Astrocyte of the hippocampus (primary cell): ENCODE data around the gene OPA1.

Experiments
- DNase-seq: peaks from one replicate; pipeline ENCODE4 v3.0.0; 2011; ENCODE audit warnings: low read depth, low spot score

Gene OPA1, protein sequence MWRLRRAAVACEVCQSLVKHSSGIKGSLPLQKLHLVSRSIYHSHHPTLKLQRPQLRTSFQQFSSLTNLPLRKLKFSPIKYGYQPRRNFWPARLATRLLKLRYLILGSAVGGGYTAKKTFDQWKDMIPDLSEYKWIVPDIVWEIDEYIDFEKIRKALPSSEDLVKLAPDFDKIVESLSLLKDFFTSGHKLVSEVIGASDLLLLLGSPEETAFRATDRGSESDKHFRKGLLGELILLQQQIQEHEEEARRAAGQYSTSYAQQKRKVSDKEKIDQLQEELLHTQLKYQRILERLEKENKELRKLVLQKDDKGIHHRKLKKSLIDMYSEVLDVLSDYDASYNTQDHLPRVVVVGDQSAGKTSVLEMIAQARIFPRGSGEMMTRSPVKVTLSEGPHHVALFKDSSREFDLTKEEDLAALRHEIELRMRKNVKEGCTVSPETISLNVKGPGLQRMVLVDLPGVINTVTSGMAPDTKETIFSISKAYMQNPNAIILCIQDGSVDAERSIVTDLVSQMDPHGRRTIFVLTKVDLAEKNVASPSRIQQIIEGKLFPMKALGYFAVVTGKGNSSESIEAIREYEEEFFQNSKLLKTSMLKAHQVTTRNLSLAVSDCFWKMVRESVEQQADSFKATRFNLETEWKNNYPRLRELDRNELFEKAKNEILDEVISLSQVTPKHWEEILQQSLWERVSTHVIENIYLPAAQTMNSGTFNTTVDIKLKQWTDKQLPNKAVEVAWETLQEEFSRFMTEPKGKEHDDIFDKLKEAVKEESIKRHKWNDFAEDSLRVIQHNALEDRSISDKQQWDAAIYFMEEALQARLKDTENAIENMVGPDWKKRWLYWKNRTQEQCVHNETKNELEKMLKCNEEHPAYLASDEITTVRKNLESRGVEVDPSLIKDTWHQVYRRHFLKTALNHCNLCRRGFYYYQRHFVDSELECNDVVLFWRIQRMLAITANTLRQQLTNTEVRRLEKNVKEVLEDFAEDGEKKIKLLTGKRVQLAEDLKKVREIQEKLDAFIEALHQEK

DNA sequence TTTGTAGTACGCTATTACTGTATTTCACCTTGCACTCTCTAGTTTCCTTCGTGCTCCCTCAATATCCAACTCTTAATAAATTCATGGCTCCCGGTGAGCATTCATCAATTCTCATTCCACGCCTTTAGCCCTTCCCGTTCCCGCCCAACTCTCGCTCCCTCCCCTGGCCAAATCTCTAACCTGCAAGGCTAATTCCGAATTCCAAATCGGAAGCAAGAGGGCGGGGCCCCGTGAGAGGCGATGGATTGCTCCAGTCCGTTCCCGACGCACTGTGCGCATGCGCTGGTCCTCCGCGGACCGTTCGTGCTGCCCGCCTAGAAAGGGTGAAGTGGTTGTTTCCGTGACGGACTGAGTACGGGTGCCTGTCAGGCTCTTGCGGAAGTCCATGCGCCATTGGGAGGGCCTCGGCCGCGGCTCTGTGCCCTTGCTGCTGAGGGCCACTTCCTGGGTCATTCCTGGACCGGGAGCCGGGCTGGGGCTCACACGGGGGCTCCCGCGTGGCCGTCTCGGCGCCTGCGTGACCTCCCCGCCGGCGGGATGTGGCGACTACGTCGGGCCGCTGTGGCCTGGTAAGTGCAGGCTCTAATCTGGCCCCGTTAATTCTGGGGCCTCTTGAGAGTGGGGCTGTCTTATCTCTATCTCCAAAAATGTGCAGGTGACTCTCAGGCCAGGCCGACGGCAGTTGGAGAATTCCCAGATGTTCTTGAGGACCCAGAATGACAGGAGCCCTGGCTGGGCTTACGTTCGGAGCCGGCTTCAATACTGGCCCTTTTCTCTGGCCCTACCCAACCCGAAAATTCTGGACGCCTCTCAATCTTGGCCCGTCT lies at the start of gene OPA1:
TSS of gene OPA1 (plus strand) at position 368 of the 827 bp plus-strand sequence. CDS start at position 538, 170 bp downstream.
- peak; percentile 99 for DNase-seq

DNA sequence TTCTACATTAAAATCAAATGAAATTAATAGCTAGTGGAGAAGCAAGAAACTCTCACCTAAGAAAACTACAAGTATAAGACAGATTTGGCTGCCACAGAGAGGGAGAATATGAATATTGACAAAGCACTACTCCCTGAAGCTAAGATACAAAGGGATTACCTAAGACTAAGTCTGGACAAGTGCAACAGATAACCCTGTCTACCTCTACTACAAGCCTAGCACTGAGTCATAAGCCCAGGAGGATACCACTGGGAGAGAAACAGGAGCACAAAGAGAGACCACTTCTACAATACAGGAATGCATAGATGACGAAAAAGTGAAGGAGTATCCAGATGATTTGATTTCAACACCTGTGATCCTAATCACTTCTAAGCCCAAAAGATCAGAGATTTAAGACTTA lies 48.7 kb upstream of the OPA1 start:
- DNase-seq, result no peak

DNA sequence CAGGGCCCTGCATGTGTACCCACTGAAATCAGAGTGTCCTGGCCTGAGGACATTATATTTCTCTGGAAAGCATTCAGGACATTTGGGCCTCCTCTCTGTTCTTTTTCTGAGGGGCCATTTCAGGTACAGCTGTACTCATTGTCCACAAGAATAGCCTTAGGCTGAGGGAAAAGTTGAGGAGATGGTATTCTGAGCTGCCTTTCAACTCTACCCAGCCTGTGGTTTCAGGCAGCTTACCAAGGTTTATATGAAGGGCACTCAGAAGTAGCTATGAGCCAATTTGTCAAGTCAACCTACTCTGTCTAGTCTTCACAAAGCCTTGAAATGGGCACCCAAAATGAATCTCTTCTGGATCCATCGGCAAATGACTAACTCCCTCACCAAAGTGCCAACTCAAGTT lies 47.7 kb upstream of the OPA1 start:
- peak; percentile 24 for DNase-seq

DNA sequence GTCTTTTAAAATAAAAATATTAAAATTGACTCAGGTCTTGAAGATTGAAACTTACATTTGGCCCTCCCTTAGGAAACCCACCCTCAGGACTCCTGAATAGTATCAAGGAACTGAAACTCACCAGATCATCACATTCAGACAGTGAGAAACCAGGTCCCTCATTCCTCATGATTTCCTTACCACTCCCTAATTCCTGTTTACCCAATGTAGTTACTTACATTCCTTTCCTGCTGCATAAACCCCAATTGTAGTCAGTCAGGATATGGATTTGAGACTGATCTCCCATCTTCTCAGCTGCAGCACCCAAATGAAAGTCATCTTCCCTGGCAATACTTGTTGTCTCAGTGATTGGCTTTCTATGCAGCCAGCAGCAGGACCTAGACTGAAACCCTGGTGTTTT lies 46.9 kb upstream of the OPA1 start:
- no peak for DNase-seq

DNA sequence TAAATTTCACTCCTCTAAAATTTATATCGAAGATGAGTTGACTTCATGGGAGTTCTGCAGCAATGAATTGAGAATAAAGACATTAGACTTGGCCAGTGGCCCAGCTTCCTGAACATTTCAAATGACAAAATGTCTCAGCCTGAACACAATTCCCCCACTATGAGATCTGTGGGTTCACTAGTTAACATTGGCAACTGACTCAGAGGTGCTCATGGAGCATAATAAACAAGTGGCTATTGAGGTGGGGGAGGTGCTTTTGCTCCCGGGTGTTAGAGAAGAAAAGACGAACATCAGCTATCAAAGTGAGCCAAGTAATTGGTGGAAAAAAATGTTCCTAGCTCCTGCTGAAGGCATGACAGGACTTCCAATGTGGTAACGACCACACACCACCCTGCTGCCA lies 44.6 kb upstream of the OPA1 start:
- peak; percentile 75 for DNase-seq

DNA sequence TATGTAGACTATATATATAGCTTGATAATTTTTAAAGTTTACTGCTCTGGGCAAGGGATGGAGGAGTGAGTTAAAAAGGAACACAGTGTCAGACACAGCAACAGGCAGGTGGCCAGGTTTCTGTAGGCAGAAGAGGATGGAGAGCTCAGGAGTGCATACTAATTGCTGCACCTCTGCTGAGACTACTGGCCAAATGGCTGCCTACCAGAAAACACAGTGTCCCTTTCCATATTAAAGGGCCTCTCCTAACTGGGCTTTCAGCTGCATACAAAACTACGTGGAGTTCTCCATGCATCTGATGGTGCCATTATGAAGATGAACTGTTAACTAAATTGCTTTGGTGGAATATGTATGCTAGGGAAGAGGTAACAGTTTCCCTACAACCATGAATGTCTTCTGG lies 40.1 kb upstream of the OPA1 start:
- DNase-seq, result no peak

DNA sequence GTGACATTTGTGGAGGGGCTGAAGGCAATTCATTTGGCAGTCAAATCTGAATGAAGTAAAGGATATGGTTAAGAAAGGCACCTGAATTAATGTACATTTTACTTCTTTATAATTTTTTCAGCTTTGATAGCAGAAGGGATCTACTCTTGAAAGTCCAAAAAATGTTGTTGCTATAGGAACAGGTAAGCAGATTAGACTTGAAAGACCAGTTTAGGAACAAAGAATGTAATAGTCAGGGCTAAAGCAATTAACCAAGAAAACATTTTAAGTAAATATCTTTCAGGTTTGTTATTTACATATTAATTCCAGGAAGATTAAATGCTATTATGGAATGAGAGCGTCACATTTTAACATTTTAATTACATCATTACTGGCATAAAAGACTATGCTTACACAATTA lies 39.4 kb upstream of the OPA1 start:
- no peak for DNase-seq

DNA sequence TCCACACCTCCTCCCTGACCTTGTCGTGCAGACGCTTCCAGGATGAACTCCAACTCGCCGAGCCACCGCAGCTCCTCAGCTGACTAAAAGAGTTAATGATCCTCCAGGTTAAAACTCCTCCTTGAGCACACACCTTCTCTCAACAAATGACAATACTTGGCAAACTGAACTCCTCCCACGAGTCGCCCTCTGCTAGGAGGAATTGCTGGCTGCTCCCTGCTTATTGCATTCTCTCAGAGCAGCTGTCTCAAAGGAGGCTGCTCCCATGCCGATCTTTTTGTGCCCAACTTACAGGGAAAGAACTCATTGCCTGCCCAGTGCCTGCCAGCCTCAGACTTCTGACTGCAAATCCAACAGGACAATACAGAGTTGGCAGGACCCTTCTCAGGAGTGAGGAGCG lies 38.2 kb upstream of the OPA1 start, which contains the start of gene ATP13A4:
TSS of gene ATP13A4 (minus strand) at position 85 of the 400 bp plus-strand sequence. CDS start 96 bp downstream, outside the sequence.
- no peak for DNase-seq

DNA sequence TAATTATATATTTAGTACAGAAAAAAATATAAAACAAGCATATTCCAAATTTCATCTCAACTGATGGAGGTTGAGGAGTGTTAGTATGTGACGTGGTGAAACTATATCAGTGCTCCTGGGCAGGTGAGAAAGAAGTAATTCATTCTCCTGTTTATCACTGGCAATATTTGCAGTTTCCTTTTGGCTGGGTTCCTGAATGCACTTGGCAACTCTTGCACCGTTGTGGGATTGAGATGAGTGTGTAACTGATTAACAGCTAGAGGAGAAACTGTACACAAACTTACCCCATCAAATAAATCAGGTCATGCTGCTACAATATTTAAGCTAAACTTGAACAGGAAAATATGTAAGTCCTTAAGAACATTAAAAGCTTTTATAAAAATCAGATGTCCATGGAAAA lies 36.2 kb upstream of the OPA1 start:
- DNase-seq, result peak; percentile 8

DNA sequence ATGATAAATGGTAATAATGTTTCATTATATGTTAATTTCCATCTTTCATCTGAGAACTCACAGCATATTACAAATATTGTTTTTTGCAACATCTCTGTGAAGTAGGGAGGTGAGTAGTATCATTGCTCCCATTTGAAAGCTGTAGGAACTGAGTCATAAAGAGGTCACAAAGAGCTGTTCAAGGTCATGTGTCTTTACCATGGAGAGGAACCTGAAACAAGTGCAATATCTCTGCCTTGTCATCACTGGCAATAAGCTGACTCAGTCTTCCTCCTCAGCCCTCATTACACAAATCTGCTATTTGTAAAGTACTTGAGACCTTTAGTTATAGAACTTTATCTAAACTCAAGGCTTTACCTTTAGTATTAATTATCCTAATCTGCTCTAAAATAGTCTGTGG lies 33.9 kb upstream of the OPA1 start:
- DNase-seq, result no peak

DNA sequence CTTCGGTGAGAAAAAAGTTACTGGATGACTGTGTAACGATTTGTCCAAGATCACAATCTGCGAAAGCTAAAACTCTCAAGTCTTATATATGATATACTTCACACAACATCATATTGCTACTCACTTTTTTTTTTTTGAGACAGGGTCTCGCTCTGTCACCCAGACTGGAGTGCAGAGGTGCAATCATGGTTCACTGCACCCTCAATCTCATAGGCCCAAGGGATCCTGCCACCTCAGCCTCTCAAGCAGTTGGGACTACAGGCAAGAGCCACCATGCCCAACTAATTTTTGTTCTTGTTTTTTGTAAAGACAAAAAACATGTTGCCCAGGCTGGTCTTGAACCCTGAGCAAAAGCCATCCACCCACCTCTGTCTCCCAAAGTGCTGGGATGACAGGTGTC lies 32.9 kb upstream of the OPA1 start:
- no peak for DNase-seq

DNA sequence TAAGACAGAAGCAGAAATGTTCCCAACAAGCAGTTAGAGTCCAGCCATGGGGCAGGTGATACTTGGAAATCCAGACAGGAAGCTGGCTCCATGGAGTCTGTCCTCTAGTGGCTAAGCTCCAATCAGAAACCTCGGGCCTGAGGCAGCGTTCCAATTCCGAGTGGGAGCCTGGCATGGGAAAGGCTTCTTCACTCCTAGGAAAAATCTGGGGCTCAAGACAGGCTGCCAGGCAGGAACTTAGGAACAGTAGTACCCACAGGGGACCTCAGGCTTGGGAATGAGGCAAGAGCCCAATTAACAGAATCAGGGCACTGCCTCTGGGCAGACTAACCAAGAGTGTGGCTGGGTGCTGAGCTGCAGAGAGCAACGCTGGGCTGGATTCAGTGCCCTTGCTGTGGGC lies 32.1 kb upstream of the OPA1 start:
- DNase-seq, result peak; percentile 23

DNA sequence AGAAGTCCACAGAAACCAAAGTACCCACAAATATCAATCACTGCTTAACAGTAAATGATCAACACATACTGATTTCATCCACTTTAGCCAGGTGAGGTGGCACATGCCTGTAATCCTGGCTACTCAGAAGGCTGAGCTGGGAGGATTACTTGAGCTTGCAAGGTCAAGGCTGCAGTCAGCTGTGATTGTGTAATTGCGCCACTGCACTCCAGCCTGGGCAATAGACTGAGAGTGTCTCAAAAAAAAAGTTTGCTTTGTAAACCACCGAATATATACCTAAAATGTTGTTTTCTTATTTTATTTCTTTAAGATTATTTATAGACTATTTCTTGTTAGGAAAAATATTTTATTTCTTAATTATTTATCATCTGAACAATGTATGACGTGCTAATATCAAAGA lies 29.6 kb upstream of the OPA1 start:
- DNase-seq, result no peak

DNA sequence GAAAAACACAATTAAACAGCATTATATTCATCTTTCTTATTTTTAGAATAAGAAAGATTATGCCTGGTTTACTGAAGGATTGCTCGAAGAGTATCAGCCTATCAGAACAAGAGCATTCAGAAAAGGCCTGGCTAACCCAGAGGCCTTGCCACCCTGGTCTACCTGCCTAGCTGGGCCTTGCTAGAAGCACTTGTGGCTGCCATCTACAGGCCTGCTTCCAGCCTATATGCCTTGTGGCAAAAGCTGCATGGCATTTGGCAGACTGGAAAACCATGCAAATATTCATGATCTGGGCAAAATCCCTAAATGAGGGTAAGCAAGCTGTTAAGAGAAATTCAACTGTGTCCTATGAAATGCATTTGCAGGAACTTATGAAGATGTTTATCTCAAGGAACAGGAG lies 29.0 kb upstream of the OPA1 start:
- peak; percentile 44 for DNase-seq

DNA sequence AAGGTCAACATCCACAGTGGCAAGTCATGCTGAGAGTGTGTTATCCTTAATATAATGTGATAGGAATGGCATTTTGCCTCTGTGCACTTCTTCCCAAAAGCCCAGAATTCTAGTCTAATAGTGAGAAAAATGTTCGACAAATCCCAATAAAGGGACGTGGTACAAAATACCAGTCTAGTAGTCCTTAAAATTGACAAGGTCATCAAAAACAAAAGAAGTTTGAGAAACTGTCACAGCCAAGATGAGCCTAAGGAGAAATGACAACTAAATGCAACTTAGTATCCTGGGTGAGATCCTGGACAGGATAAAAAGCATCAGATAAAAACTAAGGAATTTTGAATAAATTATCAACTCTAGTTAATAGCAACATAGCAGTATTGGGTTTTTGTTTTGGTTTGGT lies 23.9 kb upstream of the OPA1 start:
- no peak for DNase-seq

DNA sequence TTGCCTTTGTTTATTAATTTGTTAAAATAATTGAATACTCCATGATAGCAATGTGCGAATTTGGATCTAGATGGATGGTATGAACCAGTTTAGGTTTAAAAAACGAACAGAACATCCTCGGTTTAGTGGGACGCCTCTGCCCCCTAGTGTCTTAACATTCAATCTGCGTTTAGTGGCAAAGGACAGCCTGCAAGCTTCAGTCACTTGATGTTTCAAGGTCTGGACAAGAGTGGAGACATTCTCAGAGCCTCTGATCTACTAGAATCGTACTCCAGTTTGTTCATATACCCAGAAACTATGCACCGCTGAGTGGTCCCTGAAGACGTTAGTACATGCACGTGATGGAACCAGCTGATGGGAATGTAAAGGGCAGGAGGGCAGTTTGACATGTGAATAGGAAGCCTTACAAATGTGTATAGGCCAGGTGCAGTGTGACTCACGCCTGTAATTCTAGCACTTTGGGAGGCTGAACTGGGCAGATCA lies 20.5 kb upstream of the OPA1 start:
- DNase-seq, result peak; percentile 79

DNA sequence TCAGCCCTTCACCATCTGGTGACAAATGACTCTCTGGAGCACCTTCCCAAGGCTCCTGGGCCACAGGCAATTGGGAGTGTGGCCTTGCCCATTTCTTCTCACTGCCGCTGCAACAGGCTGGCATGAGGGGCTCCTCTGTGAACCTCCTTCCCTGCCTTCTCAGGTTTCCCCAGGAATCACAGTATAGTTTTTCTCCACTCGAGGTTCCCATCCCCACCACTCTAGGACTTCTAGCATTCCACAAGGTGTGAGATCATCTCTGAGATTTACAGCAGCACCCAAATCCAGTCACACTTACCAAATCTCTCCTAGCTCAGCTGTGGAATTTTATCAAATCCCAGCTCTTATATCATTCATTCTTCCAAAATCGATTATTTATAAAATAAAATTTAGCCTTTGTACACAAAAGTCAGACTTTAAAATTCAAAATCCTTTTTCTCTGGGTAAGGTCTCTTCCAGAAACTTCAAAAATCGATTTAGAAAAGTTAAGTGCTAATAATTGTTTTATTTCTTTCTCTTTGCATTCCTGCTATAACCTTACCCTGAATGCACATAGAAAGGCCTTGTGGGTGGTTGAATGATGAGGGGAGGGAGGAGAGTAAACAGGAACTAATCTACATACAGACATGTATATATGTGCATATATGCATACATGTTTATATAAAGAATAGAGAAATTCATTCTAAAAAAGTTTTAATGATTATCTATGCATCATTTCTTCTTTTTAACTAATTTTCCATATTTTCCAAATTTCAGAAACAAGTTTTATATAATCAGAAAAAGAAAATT lies 19.4 kb upstream of the OPA1 start:
- DNase-seq, result peak; percentile 39

DNA sequence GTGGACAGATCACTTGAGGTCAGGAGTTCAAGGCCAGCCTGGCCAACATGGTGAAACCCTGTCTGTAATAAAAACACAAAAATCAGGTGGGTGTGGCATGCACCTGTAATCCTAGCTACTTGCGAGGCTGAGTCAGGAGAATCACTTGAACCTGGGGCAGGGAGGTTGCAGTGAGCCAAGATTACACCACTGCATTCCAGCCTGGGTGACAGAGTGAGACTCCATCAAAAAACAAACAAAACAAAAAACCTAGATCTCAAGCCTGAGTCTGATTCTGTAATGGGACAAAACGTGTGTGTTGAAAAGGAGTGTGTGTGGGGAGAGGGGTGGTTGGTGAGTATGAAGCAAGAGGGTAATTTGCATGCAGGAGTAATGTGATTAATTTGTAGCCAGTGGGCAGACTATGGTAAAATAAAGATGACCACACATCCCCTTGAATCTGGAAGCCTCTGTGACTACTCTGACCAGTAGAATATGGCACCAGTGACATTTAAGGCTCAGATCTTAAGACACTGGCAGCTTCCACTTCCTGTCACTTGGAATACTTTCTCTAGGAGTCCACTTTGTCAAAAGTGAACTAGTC lies 18.4 kb upstream of the OPA1 start:
- DNase-seq, result no peak

DNA sequence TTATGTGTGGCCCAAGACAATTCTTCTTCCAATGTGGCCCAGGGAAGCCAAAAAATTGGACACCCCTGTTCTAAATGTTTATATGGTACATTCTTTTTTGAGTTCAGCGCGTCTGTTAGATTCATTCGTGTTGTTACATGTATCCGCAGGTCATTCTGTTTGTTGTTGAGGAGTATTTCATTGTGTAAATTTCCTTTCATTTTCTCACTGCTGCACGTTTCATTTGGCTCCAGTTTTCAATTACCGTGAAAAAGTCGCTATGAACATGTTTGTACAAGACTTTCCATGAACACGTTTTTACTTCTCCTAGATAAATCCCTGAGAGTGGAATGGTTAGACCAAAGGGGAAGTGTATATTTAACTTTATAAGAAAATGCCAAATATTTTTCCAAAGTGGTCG lies 7.5 kb upstream of the OPA1 start:
- DNase-seq, result no peak

DNA sequence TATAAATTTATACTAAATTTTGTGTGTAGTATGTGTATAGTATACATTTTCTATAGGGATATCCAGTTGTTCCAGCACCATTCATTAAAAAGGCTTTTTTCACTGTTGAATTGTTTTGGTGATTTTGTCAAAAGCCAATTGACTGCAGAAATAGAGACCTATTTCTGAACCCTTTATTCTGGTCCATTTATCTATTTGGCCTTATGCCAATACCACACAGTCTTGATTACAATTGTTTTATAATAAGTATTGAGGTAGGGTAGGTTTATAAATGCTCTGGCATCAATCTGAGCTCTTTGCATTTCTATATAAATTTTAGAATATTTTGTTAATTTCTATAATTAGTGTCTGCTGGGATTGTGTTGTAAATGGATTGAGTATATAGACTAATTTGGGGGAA lies 6.5 kb upstream of the OPA1 start:
- no peak for DNase-seq
